HCT116 (cell line): ENCODE results near the gene RNF41. TPM values are rescaled to one million over a fixed set of nuclear protein-coding genes. Genes with fewer than 3 reads are reported as not detected.

Experiments used
- ATAC-seq: fragments of 200-7000 bp; cut with Tn5 transposase; 2 replicates; pipeline ENCODE4 v1.9.1; 2020; ENCODE audit warnings: mild to moderate bottlenecking, moderate library complexity
- BruUV-seq: library from RNA; stranded (reverse); fragments of 400-500 nt; replicated peaks from 2 replicates; lab custom pipeline; 2021; lab: Mats Ljungman, UMichigan
- CTCF ChIA-PET: fragments of 300-600 bp; sonication (Branson Sonifier 250); formaldehyde crosslinking; loops from one replicate; lab custom pipeline; 2021; ENCODE audit warnings: antibody characterized with exemption; lab: Charles Lee
- POLR2A ChIA-PET: fragments of 300-600, 350-600 bp; sonication (Branson Sonifier 250); formaldehyde crosslinking; loops from one replicate; lab custom pipeline; 2021; ENCODE audit warnings: antibody characterized with exemption; lab: Charles Lee
- RAD21 ChIA-PET, 2 experiments: fragments of 300-600 bp; sonication (Branson Sonifier 250); formaldehyde crosslinking; loops; one replicate each; lab custom pipeline; 2023; ENCODE audit warnings: low total read pairs in 2 of 2; ENCODE audit not compliant: uncharacterized antibody in 2 of 2, unreplicated experiment in 2 of 2, low non-redundant PET in 1 of 2; lab: Charles Lee
- DNase-seq: peaks from one replicate; pipeline ENCODE4 v3.0.0-alpha.2; 2010; ENCODE audit warnings: low read depth, low spot score
- H2AFZ ChIP-seq: fragments of 200-600 bp; shearing (Covaris generic), sonication (generic); 2 replicates; pipeline ENCODE4 v1.6.1; 2017; ENCODE audit warnings: low read depth, mixed run types, mixed read lengths, antibody characterized with exemption, low read length; ENCODE audit not compliant: poor library complexity, severe bottlenecking
- H3K27ac ChIP-seq: 2 replicates; pipeline ENCODE4 v1.5.1; 2012; ENCODE audit warnings: low read depth, low read length
- H3K27me3 ChIP-seq: fragments of 200-600 bp; sonication (generic); 2 replicates; pipeline ENCODE4 v1.6.1; 2016; ENCODE audit warnings: mixed run types, low read length, mixed read lengths; ENCODE audit not compliant: insufficient read depth
- H3K36me3 ChIP-seq, 2 experiments: fragments of 200-500 bp in 1 of 2; fragments of 200-600 bp in 1 of 2; sonication (Bioruptor generic) in 1 of 2; sonication (generic) in 1 of 2; 2 replicates each; pipeline versions ENCODE4 v1.5.1 to v1.6.1; 2014 to 2016; ENCODE audit warnings: low read length in 2 of 2, inconsistent platforms in 1 of 2, mixed read lengths in 1 of 2, mixed run types in 1 of 2; ENCODE audit not compliant: insufficient read depth in 2 of 2, control insufficient read depth in 1 of 2
- H3K4me1 ChIP-seq, 2 experiments: fragments of 200-600 bp in 1 of 2; sonication (generic) in 1 of 2; 2 replicates each; pipeline versions ENCODE4 v1.5.1 to v1.6.1; 2012 to 2017; ENCODE audit warnings: low read length in 2 of 2, inconsistent platforms in 1 of 2, mild to moderate bottlenecking in 1 of 2, mixed read lengths in 1 of 2, mixed run types in 1 of 2, moderate library complexity in 1 of 2; ENCODE audit not compliant: insufficient read depth in 2 of 2, control insufficient read depth in 1 of 2
- H3K4me2 ChIP-seq: fragments of 200-600 bp; sonication (generic); 2 replicates; pipeline ENCODE4 v1.6.1; 2017; ENCODE audit warnings: mixed run types, low read length, mixed read lengths
- H3K4me3 ChIP-seq, 2 experiments: fragments of 200-600 bp in 1 of 2; sonication (generic) in 1 of 2; replicated peaks in 1 of 2; 2 replicates each; pipeline ENCODE4 v1.5.1; 2011 to 2016; ENCODE audit warnings: low read length in 2 of 2, control low read depth in 1 of 2, low read depth in 1 of 2, mild to moderate bottlenecking in 1 of 2, mixed read lengths in 1 of 2, mixed run types in 1 of 2
- H3K79me2 ChIP-seq: fragments of 200-600 bp; sonication (generic); 2 replicates; pipeline ENCODE4 v1.6.1; 2017; ENCODE audit warnings: mild to moderate bottlenecking, mixed run types, low read length, moderate library complexity, mixed read lengths; ENCODE audit not compliant: insufficient read depth
- H3K9ac ChIP-seq: fragments of 200-600 bp; sonication (generic); 2 replicates; pipeline ENCODE4 v1.6.1; 2016; ENCODE audit warnings: low read length, mixed read lengths
- H3K9me2 ChIP-seq: fragments of 200-600 bp; sonication (generic), shearing (Covaris generic); 2 replicates; pipeline ENCODE4 v1.6.1; 2017; ENCODE audit warnings: mixed run types, mild to moderate bottlenecking, moderate library complexity; ENCODE audit not compliant: insufficient read depth
- H3K9me3 ChIP-seq, 2 experiments: fragments of 200-500 bp in 1 of 2; fragments of 200-600 bp in 1 of 2; sonication (Bioruptor generic) in 1 of 2; sonication (generic) in 1 of 2; 2 replicates each; pipeline ENCODE4 v1.6.1; 2014 to 2017; ENCODE audit warnings: low read length in 2 of 2, mixed read lengths in 2 of 2, inconsistent platforms in 1 of 2, low read depth in 1 of 2, mild to moderate bottlenecking in 1 of 2, mixed run types in 1 of 2, moderate library complexity in 1 of 2; ENCODE audit not compliant: control insufficient read depth in 1 of 2, insufficient read depth in 1 of 2
- H4K20me1 ChIP-seq: fragments of 200-600 bp; sonication (generic), shearing (Covaris generic); 2 replicates; pipeline ENCODE4 v1.6.1; 2017; ENCODE audit warnings: mixed run types, mild to moderate bottlenecking, moderate library complexity; ENCODE audit not compliant: insufficient read depth
- CBX3 ChIP-seq: IDR thresholded peaks from 2 replicates; pipeline ENCODE4 v1.6.1; 2012; ENCODE audit warnings: low read depth
- CEBPB ChIP-seq: IDR thresholded peaks from 2 replicates; pipeline ENCODE4 v1.6.1; 2012; ENCODE audit warnings: low read depth
- EGR1 ChIP-seq: IDR thresholded peaks from 2 replicates; pipeline ENCODE4 v1.6.1; 2012; ENCODE audit warnings: low read depth
- POLR2A ChIP-seq: IDR thresholded peaks from 2 replicates; pipeline ENCODE4 v1.7.0; 2011; ENCODE audit warnings: borderline replicate concordance; ENCODE audit not compliant: insufficient read depth, insufficient read length; ENCODE audit errors: extremely low read depth
- POLR2AphosphoS5 ChIP-seq: IDR thresholded peaks from 2 replicates; pipeline ENCODE4 v1.6.1; 2011; ENCODE audit warnings: mild to moderate bottlenecking, low read depth, low read length, moderate library complexity
- SIN3A ChIP-seq: IDR thresholded peaks from 2 replicates; pipeline ENCODE4 v1.6.1; 2012; ENCODE audit warnings: low read depth
- SRF ChIP-seq: IDR thresholded peaks from 2 replicates; pipeline ENCODE4 v1.6.1; 2012; ENCODE audit warnings: low read depth
- YY1 ChIP-seq: IDR thresholded peaks from 2 replicates; pipeline ENCODE4 v1.6.1; 2011; ENCODE audit warnings: low read length, low read depth, moderate library complexity, mild to moderate bottlenecking; ENCODE audit not compliant: insufficient replicate concordance; ENCODE audit errors: extremely low read depth
- intact Hi-C: fragments of 100-400 bp; cut with micrococcal nuclease; formaldehyde crosslinking; loops from 2 replicates; pipeline ENCODE4 v1.10.0; 2022
- total RNA-seq: library from RNA; stranded (reverse); gene quantifications from one replicate; pipeline ENCODE4 v1.2.1, GENCODE V29; 2021; ENCODE audit not compliant: unreplicated experiment
- TF ChIP-seq, protein P1 (sequence below): IDR thresholded peaks from 2 replicates; pipeline ENCODE4 v1.6.1; 2012
- TF ChIP-seq, protein P2 (sequence below): IDR thresholded peaks from 2 replicates; pipeline ENCODE4 v1.6.1; 2011; ENCODE audit warnings: mild to moderate bottlenecking, low read length, moderate library complexity; ENCODE audit not compliant: insufficient replicate concordance; ENCODE audit errors: extremely low read depth
- TF ChIP-seq, protein P3 (sequence below): IDR thresholded peaks from 2 replicates; pipeline ENCODE4 v1.6.1; 2012
- TF ChIP-seq, protein P4 (sequence below): IDR thresholded peaks from 2 replicates; pipeline ENCODE4 v1.6.1; 2012; ENCODE audit warnings: low read depth

The RNF41 gene
- total RNA-seq, 1 experiment from 2014 or later, result 40.6 TPM

DNA sequence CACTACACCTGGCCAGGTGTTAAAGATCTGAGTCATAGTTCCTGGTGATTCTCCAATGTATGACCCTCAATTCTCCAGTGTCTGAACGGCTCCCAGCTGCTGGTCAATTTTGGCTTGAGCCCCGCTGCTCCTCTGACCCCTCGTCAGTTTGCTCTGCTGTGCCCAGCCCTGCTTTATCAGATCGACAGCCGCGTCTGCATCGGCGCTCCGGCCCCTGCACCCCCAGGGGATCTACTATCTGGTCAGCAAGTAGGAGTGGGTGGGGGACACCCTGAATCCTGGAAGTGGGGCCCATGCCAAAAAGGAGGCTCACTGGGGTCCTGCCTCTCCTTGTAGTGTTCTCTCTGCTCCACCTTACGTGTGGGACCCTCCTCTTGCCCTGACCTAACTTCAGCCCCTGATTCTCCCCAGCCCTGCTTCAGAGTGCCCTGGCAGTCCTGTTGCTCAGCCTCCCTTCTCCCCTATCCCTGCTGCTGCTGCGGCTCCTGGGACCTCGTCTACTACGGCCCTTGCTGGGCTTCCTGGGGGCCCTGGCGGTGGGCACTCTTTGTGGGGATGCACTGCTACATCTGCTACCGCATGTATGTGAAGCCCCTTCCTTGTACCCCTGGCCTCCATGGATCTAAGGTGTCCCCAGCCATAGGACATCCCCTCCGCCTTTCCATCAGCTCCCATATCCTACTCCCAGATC is 13.2 kb upstream of the RNF41 start:
- Histone ChIP-seq H4K20me1 (no peaks in the 10 kb centered on the region), H3K4me3 (no peak overlapping the region), H2AFZ (no peak overlapping the region), H3K36me3 (peaks cover 0 to 3% of the 10 kb centered on the region in 2 experiments; a peak in 2 of 4 replicates)
- RAD21 ChIA-PET, result no interaction called here
- TF ChIP-seq, protein P1, sequence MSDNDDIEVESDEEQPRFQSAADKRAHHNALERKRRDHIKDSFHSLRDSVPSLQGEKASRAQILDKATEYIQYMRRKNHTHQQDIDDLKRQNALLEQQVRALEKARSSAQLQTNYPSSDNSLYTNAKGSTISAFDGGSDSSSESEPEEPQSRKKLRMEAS, result no peak
- TF ChIP-seq EGR1, result no peak
- TF ChIP-seq POLR2A, result no peak
- TF ChIP-seq SRF, result no peak
- no peak for TF ChIP-seq SIN3A
- TF ChIP-seq, all 23 proteins: peak for 0
- Histone ChIP-seq H3K9me3 (no peaks in the 10 kb centered on the region), H3K9me2 (no peaks in the 10 kb centered on the region), H3K4me2 (no peak overlapping the region), H3K4me1 (peaks cover 0 to 6% of the 10 kb centered on the region in 2 experiments; a peak in 1 of 4 replicates), H3K79me2 (no peaks in the 10 kb centered on the region), H3K27ac (no peak overlapping the region), H3K27me3 (no peaks in the 10 kb centered on the region), H3K9ac (no peak overlapping the region)
- ChIA-PET CTCF (no interaction called here), POLR2A (no interaction called here)
- no TSS peak for BruUV-seq
- DNase-seq (no peak), ATAC-seq (no peak)
- intact Hi-C loops, result no loop called here

DNA sequence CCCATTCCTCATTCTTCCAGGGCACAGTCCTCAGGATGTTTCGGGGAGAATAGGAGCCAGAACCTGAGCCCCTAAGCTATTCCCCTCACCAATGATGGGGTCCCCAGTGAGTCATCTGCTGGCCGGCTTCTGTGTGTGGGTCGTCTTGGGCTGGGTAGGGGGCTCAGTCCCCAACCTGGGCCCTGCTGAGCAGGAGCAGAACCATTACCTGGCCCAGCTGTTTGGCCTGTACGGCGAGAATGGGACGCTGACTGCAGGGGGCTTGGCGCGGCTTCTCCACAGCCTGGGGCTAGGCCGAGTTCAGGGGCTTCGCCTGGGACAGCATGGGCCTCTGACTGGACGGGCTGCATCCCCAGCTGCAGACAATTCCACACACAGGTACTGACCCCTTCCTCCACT is 9.5 kb upstream of the RNF41 start:
- no peak overlapping the region for H3K4me3 ChIP-seq
- H3K36me3 ChIP-seq, result peaks cover 0 to 2% of the 10 kb centered on the region in 2 experiments; a peak in 1 of 4 replicates
- peaks cover 0 to 6% of the 10 kb centered on the region in 2 experiments; a peak in 1 of 4 replicates for H3K4me1 ChIP-seq
- BruUV-seq, result no TSS peak
- H3K9me3 ChIP-seq, result no peaks in the 10 kb centered on the region
- H3K9me2 ChIP-seq, result no peaks in the 10 kb centered on the region
- intact Hi-C loops, result no loop called here
- no peak overlapping the region for H3K4me2 ChIP-seq
- no peaks in the 10 kb centered on the region for H4K20me1 ChIP-seq
- H3K27ac ChIP-seq, result no peak overlapping the region
- DNase-seq, result no peak
- no peak for ATAC-seq
- no peak overlapping the region for H3K9ac ChIP-seq
- H3K79me2 ChIP-seq, result no peaks in the 10 kb centered on the region
- H2AFZ ChIP-seq, result no peak overlapping the region
- POLR2A ChIA-PET, result no interaction called here
- RAD21 ChIA-PET, result no interaction called here
- no peaks in the 10 kb centered on the region for H3K27me3 ChIP-seq
- CTCF ChIA-PET, result no interaction called here
- no peak for TF ChIP-seq SIN3A
- TF ChIP-seq, protein P2, sequence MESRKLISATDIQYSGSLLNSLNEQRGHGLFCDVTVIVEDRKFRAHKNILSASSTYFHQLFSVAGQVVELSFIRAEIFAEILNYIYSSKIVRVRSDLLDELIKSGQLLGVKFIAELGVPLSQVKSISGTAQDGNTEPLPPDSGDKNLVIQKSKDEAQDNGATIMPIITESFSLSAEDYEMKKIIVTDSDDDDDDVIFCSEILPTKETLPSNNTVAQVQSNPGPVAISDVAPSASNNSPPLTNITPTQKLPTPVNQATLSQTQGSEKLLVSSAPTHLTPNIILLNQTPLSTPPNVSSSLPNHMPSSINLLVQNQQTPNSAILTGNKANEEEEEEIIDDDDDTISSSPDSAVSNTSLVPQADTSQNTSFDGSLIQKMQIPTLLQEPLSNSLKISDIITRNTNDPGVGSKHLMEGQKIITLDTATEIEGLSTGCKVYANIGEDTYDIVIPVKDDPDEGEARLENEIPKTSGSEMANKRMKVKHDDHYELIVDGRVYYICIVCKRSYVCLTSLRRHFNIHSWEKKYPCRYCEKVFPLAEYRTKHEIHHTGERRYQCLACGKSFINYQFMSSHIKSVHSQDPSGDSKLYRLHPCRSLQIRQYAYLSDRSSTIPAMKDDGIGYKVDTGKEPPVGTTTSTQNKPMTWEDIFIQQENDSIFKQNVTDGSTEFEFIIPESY, result no peak
- TF ChIP-seq POLR2AphosphoS5, result no peak
- TF ChIP-seq, protein P3, sequence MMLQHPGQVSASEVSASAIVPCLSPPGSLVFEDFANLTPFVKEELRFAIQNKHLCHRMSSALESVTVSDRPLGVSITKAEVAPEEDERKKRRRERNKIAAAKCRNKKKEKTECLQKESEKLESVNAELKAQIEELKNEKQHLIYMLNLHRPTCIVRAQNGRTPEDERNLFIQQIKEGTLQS, result no peak
- TF ChIP-seq YY1, result no peak
- TF ChIP-seq CBX3, result no peak
- TF ChIP-seq, protein P4, sequence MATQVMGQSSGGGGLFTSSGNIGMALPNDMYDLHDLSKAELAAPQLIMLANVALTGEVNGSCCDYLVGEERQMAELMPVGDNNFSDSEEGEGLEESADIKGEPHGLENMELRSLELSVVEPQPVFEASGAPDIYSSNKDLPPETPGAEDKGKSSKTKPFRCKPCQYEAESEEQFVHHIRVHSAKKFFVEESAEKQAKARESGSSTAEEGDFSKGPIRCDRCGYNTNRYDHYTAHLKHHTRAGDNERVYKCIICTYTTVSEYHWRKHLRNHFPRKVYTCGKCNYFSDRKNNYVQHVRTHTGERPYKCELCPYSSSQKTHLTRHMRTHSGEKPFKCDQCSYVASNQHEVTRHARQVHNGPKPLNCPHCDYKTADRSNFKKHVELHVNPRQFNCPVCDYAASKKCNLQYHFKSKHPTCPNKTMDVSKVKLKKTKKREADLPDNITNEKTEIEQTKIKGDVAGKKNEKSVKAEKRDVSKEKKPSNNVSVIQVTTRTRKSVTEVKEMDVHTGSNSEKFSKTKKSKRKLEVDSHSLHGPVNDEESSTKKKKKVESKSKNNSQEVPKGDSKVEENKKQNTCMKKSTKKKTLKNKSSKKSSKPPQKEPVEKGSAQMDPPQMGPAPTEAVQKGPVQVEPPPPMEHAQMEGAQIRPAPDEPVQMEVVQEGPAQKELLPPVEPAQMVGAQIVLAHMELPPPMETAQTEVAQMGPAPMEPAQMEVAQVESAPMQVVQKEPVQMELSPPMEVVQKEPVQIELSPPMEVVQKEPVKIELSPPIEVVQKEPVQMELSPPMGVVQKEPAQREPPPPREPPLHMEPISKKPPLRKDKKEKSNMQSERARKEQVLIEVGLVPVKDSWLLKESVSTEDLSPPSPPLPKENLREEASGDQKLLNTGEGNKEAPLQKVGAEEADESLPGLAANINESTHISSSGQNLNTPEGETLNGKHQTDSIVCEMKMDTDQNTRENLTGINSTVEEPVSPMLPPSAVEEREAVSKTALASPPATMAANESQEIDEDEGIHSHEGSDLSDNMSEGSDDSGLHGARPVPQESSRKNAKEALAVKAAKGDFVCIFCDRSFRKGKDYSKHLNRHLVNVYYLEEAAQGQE, result no peak
- no peak for TF ChIP-seq CEBPB
